DND-41 (cell line): Measurements from ENCODE around the gene DNAJB4.

Experiments used
- CTCF ChIP-seq: IDR thresholded peaks from 2 replicates; pipeline ENCODE4 v1.5.1; 2012; ENCODE audit warnings: borderline replicate concordance, low read length, moderate library complexity, mild to moderate bottlenecking; ENCODE audit not compliant: poor library complexity, severe bottlenecking; ENCODE audit errors: extremely low read depth
- EZH2 ChIP-seq: IDR thresholded peaks from 3 replicates; pipeline ENCODE4 v1.6.1; 2012; ENCODE audit warnings: borderline replicate concordance, low read depth, mild to moderate bottlenecking, moderate library complexity, low read length, inconsistent platforms; ENCODE audit not compliant: severe bottlenecking

DNA sequence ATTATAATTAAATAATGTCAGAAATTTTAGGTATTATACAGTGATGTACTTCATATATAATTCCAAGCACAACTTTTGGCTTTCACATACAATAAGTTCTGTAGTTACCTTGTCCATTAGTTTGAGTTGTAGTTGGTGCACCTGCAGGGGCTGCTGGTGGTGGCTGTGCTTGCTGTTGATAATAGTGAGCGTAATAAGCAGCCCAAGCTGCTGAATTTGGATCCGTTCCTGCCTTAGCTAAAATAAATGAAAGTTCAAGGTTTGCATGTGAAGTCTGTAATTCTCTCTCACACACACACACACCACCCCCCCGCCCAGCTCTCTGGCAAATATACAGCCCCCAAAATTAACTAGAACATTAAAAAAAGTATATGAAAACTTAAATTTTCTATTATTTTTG is 48.3 kb upstream of the DNAJB4 start:
- TF ChIP-seq EZH2 (no peak), CTCF (no peak)
